GM23338 (cell line): ENCODE data around the gene PRKCH. TPM values are rescaled to one million over a fixed set of nuclear protein-coding genes. Genes with fewer than 3 reads are reported as not detected.

ENCODE experiments used
- ATAC-seq: fragments of 200-7000 bp; cut with Tn5 transposase; 3 replicates; pipeline ENCODE4 v1.9.1; 2020
- DNase-seq: peaks from one replicate; pipeline ENCODE4 v3.0.0-alpha.2; 2015; ENCODE audit warnings: low spot score
- H2AFZ ChIP-seq: fragments of 200-600 bp; sonication (generic); 2 replicates; pipeline ENCODE4 v1.8.0; 2016; ENCODE audit warnings: antibody characterized with exemption, mild to moderate bottlenecking, moderate library complexity
- H3F3A ChIP-seq: fragments of 200-600 bp; sonication (generic); replicated peaks from 2 replicates; pipeline ENCODE4 v1.8.0; 2017; ENCODE audit warnings: antibody characterized with exemption, mixed run types, low read depth
- H3K27ac ChIP-seq: fragments of 200-600 bp; sonication (generic); 2 replicates; pipeline ENCODE4 v1.6.1; 2016; ENCODE audit warnings: low read depth
- H3K27me3 ChIP-seq: fragments of 200-600 bp; sonication (generic); 2 replicates; pipeline ENCODE4 v1.8.0; 2016; ENCODE audit warnings: mild to moderate bottlenecking, mixed run types, moderate library complexity; ENCODE audit not compliant: insufficient read depth
- H3K36me3 ChIP-seq: fragments of 200-600 bp; sonication (generic); 2 replicates; pipeline ENCODE4 v1.8.0; 2016; ENCODE audit warnings: mild to moderate bottlenecking; ENCODE audit not compliant: insufficient read depth
- H3K4me1 ChIP-seq: fragments of 200-600 bp; sonication (generic); 2 replicates; pipeline ENCODE4 v1.8.0; 2016; ENCODE audit warnings: mild to moderate bottlenecking, moderate library complexity; ENCODE audit not compliant: insufficient read depth
- H3K4me2 ChIP-seq: fragments of 200-600 bp; sonication (generic); 2 replicates; pipeline ENCODE4 v1.7.1; 2017; ENCODE audit warnings: mixed run types
- H3K4me3 ChIP-seq: fragments of 200-600 bp; sonication (generic); 2 replicates; pipeline ENCODE4 v1.6.1; 2016; ENCODE audit warnings: mixed run types
- H3K79me2 ChIP-seq: fragments of 200-600 bp; sonication (generic); replicated peaks from 2 replicates; pipeline ENCODE4 v1.8.0; 2017; ENCODE audit warnings: mild to moderate bottlenecking; ENCODE audit not compliant: insufficient read depth
- H3K9me2 ChIP-seq: fragments of 200-600 bp; sonication (generic); 2 replicates; pipeline ENCODE4 v1.8.0; 2017; ENCODE audit not compliant: insufficient read depth
- H4K20me1 ChIP-seq: fragments of 200-600 bp; sonication (generic); replicated peaks from 2 replicates; pipeline ENCODE4 v1.8.0; 2017; ENCODE audit warnings: mild to moderate bottlenecking; ENCODE audit not compliant: insufficient read depth
- H3K27ac Mint-ChIP-seq: 2 replicates; pipeline ENCODE4 v1.8.0; 2020; ENCODE audit warnings: inconsistent platforms, mild to moderate bottlenecking, moderate library complexity, mixed read lengths
- H3K27me3 Mint-ChIP-seq: 3 replicates; pipeline ENCODE4 v1.8.0; 2022; ENCODE audit warnings: low read depth, mild to moderate bottlenecking, moderate library complexity, mixed read lengths, inconsistent platforms; ENCODE audit not compliant: insufficient read depth, poor library complexity
- H3K36me3 Mint-ChIP-seq: 3 replicates; pipeline ENCODE4 v1.8.0; 2021; ENCODE audit warnings: low read depth, mild to moderate bottlenecking, inconsistent platforms, moderate library complexity, mixed read lengths
- H3K4me1 Mint-ChIP-seq: 3 replicates; pipeline ENCODE4 v1.8.0; 2020; ENCODE audit warnings: mild to moderate bottlenecking, inconsistent platforms, mixed read lengths
- H3K4me3 Mint-ChIP-seq: 3 replicates; pipeline ENCODE4 v1.8.0; 2021; ENCODE audit warnings: moderate library complexity, mild to moderate bottlenecking, inconsistent platforms, mixed read lengths
- H3K9me3 Mint-ChIP-seq: 3 replicates; pipeline ENCODE4 v1.8.0; 2020; ENCODE audit warnings: moderate library complexity, mild to moderate bottlenecking, inconsistent platforms, mixed read lengths
- CREB1 ChIP-seq: fragments of 250-450 bp; sonication (Bioruptor Pico); IDR thresholded peaks from 2 replicates; pipeline ENCODE4 v1.5.0; 2020; ENCODE audit warnings: low read depth, mild to moderate bottlenecking, moderate library complexity
- EZH2 ChIP-seq: fragments of 200-600 bp; sonication (generic); IDR thresholded peaks from one replicate; pipeline ENCODE4 v1.8.0; 2017; ENCODE audit warnings: antibody characterized with exemption, mild to moderate bottlenecking, low read depth; ENCODE audit not compliant: unreplicated experiment
- EZH2phosphoT487 ChIP-seq: fragments of 200-600 bp; sonication (generic); IDR thresholded peaks from one replicate; pipeline ENCODE4 v1.8.1; 2018; ENCODE audit warnings: antibody characterized with exemption; ENCODE audit not compliant: unreplicated experiment
- JUNB ChIP-seq: IDR thresholded peaks from one replicate; pipeline ENCODE4 v1.6.1; 2016; ENCODE audit warnings: antibody characterized with exemption; ENCODE audit not compliant: unreplicated experiment
- NANOG ChIP-seq: IDR thresholded peaks from 2 replicates; pipeline ENCODE4 v1.6.1; 2016; ENCODE audit warnings: antibody characterized with exemption, borderline replicate concordance
- POLR2AphosphoS5 ChIP-seq: IDR thresholded peaks from 2 replicates; pipeline ENCODE4 v1.6.1; 2016; ENCODE audit warnings: antibody characterized with exemption, low read depth
- STAT1 ChIP-seq: IDR thresholded peaks from one replicate; pipeline ENCODE4 v1.6.1; 2016; ENCODE audit warnings: antibody characterized with exemption; ENCODE audit not compliant: unreplicated experiment
- ZNF114 ChIP-seq: fragments of 250-450 bp; sonication (Bioruptor Pico); IDR thresholded peaks from 2 replicates; pipeline ENCODE4 v1.5.0; 2020; ENCODE audit warnings: mild to moderate bottlenecking, moderate library complexity
- ZNF331 ChIP-seq: fragments of 250-450 bp; sonication (Bioruptor Pico); IDR thresholded peaks from 2 replicates; pipeline ENCODE4 v1.5.0; 2020; ENCODE audit warnings: low read depth, mild to moderate bottlenecking, moderate library complexity
- polyA plus RNA-seq: library from polyadenylated mRNA; unstranded; fragments of >200 nt; fragmentation: Nextera tagmentation; extraction: Ambion mirVana; gene quantifications from 2 replicates; pipeline ENCODE4 v1.2.1, GENCODE V29; 2016
- total RNA-seq: library from RNA; depleted of rRNA; stranded (reverse); fragments of >200 nt; shearing (Covaris generic); gene quantifications from 2 replicates; pipeline ENCODE4 v1.2.3, GENCODE V29; 2014
- TF ChIP-seq, protein P1 (sequence below): IDR thresholded peaks from one replicate; pipeline ENCODE4 v1.6.1; 2018; ENCODE audit warnings: antibody characterized with exemption; ENCODE audit not compliant: unreplicated experiment
- TF ChIP-seq, protein P2 (sequence below): fragments of 250-450 bp; sonication (Bioruptor Pico); IDR thresholded peaks from 2 replicates; pipeline ENCODE4 v1.5.0; 2020; ENCODE audit warnings: mild to moderate bottlenecking, moderate library complexity
- TF ChIP-seq, protein P3 (sequence below), 2 experiments: fragments of 200-600 bp in 1 of 2; sonication (generic) in 1 of 2; conservative IDR thresholded peaks; 2 replicates each; pipeline versions ENCODE4 v1.5.1 to v1.6.1; 2016 to 2017; ENCODE audit warnings: antibody characterized with exemption in 2 of 2, low read depth in 2 of 2, mild to moderate bottlenecking in 2 of 2, moderate library complexity in 1 of 2
- TF ChIP-seq, protein P4 (sequence below): IDR thresholded peaks from 2 replicates; pipeline ENCODE4 v1.6.1; 2016; ENCODE audit warnings: antibody characterized with exemption

Gene PRKCH
- total and polyA plus RNA-seq, 2 experiments from 2014 or later = 5.4 to 10.1 TPM

DNA sequence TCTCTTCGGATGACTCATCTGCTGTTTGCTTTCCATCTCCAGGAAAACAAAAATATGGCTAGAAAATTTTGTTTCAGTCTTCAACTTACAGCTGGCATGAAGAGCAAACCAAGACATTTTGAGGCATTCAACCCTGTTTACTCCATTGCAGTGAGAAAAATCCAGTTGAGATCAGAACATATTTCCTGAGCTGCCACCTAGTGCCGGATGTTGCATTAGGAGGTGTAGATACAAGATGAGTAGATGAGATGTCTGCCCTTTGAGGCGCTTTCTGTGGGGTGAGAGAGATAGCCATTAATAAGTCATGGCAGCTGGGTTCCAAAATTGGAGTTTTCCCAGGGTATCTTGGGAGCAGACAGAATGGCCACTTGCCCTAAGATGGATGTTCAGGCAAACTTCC, 171.1 kb downstream of the PRKCH start:
- H3K9me2 ChIP-seq = no peaks in the 10 kb centered on the region
- no peak overlapping the region for H3K4me2 ChIP-seq
- DNase-seq (no peak), ATAC-seq (no peak)
- H3K79me2 ChIP-seq = no peaks in the 10 kb centered on the region
- Mint-ChIP-seq H3K4me1 (peaks cover 5% of the 10 kb centered on the region; the same call in 2 of the 3 replicates), H3K27ac (no peak overlapping the region), H3K27me3 (no peaks in the 10 kb centered on the region), H3K4me3 (no peak overlapping the region), H3K9me3 (no peaks in the 10 kb centered on the region), H3K36me3 (no peaks in the 10 kb centered on the region)
- no peak overlapping the region for H3K27ac ChIP-seq
- no peaks in the 10 kb centered on the region for H3K27me3 ChIP-seq
- H2AFZ ChIP-seq = no peak overlapping the region
- no peaks in the 10 kb centered on the region for H3F3A ChIP-seq
- no peaks in the 10 kb centered on the region for H3K36me3 ChIP-seq
- TF ChIP-seq POLR2AphosphoS5 (no peak), EZH2phosphoT487 (no peak), ZNF331 (CRISPR knock-in tag) (no peak), STAT1 (no peak), JUNB (no peak), NANOG (no peak), EZH2 (no peak), CREB1 (CRISPR knock-in tag) (no peak), ZNF114 (CRISPR knock-in tag) (no peak)
- TF ChIP-seq, protein P1, sequence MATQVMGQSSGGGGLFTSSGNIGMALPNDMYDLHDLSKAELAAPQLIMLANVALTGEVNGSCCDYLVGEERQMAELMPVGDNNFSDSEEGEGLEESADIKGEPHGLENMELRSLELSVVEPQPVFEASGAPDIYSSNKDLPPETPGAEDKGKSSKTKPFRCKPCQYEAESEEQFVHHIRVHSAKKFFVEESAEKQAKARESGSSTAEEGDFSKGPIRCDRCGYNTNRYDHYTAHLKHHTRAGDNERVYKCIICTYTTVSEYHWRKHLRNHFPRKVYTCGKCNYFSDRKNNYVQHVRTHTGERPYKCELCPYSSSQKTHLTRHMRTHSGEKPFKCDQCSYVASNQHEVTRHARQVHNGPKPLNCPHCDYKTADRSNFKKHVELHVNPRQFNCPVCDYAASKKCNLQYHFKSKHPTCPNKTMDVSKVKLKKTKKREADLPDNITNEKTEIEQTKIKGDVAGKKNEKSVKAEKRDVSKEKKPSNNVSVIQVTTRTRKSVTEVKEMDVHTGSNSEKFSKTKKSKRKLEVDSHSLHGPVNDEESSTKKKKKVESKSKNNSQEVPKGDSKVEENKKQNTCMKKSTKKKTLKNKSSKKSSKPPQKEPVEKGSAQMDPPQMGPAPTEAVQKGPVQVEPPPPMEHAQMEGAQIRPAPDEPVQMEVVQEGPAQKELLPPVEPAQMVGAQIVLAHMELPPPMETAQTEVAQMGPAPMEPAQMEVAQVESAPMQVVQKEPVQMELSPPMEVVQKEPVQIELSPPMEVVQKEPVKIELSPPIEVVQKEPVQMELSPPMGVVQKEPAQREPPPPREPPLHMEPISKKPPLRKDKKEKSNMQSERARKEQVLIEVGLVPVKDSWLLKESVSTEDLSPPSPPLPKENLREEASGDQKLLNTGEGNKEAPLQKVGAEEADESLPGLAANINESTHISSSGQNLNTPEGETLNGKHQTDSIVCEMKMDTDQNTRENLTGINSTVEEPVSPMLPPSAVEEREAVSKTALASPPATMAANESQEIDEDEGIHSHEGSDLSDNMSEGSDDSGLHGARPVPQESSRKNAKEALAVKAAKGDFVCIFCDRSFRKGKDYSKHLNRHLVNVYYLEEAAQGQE = no peak
- TF ChIP-seq, protein P2, sequence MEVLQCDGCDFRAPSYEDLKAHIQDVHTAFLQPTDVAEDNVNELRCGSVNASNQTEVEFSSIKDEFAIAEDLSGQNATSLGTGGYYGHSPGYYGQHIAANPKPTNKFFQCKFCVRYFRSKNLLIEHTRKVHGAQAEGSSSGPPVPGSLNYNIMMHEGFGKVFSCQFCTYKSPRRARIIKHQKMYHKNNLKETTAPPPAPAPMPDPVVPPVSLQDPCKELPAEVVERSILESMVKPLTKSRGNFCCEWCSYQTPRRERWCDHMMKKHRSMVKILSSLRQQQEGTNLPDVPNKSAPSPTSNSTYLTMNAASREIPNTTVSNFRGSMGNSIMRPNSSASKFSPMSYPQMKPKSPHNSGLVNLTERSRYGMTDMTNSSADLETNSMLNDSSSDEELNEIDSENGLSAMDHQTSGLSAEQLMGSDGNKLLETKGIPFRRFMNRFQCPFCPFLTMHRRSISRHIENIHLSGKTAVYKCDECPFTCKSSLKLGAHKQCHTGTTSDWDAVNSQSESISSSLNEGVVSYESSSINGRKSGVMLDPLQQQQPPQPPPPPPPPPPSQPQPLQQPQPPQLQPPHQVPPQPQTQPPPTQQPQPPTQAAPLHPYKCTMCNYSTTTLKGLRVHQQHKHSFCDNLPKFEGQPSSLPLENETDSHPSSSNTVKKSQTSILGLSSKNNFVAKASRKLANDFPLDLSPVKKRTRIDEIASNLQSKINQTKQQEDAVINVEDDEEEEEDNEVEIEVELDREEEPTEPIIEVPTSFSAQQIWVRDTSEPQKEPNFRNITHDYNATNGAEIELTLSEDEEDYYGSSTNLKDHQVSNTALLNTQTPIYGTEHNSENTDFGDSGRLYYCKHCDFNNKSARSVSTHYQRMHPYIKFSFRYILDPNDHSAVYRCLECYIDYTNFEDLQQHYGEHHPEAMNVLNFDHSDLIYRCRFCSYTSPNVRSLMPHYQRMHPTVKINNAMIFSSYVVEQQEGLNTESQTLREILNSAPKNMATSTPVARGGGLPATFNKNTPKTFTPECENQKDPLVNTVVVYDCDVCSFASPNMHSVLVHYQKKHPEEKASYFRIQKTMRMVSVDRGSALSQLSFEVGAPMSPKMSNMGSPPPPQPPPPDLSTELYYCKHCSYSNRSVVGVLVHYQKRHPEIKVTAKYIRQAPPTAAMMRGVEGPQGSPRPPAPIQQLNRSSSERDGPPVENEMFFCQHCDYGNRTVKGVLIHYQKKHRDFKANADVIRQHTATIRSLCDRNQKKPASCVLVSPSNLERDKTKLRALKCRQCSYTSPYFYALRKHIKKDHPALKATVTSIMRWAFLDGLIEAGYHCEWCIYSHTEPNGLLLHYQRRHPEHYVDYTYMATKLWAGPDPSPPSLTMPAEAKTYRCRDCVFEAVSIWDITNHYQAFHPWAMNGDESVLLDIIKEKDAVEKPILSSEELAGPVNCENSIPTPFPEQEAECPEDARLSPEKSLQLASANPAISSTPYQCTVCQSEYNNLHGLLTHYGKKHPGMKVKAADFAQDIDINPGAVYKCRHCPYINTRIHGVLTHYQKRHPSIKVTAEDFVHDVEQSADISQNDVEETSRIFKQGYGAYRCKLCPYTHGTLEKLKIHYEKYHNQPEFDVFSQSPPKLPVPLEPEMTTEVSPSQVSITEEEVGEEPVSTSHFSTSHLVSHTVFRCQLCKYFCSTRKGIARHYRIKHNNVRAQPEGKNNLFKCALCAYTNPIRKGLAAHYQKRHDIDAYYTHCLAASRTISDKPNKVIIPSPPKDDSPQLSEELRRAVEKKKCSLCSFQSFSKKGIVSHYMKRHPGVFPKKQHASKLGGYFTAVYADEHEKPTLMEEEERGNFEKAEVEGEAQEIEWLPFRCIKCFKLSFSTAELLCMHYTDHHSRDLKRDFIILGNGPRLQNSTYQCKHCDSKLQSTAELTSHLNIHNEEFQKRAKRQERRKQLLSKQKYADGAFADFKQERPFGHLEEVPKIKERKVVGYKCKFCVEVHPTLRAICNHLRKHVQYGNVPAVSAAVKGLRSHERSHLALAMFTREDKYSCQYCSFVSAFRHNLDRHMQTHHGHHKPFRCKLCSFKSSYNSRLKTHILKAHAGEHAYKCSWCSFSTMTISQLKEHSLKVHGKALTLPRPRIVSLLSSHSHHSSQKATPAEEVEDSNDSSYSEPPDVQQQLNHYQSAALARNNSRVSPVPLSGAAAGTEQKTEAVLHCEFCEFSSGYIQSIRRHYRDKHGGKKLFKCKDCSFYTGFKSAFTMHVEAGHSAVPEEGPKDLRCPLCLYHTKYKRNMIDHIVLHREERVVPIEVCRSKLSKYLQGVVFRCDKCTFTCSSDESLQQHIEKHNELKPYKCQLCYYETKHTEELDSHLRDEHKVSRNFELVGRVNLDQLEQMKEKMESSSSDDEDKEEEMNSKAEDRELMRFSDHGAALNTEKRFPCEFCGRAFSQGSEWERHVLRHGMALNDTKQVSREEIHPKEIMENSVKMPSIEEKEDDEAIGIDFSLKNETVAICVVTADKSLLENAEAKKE (CRISPR knock-in tag) = no peak
- TF ChIP-seq, protein P3, sequence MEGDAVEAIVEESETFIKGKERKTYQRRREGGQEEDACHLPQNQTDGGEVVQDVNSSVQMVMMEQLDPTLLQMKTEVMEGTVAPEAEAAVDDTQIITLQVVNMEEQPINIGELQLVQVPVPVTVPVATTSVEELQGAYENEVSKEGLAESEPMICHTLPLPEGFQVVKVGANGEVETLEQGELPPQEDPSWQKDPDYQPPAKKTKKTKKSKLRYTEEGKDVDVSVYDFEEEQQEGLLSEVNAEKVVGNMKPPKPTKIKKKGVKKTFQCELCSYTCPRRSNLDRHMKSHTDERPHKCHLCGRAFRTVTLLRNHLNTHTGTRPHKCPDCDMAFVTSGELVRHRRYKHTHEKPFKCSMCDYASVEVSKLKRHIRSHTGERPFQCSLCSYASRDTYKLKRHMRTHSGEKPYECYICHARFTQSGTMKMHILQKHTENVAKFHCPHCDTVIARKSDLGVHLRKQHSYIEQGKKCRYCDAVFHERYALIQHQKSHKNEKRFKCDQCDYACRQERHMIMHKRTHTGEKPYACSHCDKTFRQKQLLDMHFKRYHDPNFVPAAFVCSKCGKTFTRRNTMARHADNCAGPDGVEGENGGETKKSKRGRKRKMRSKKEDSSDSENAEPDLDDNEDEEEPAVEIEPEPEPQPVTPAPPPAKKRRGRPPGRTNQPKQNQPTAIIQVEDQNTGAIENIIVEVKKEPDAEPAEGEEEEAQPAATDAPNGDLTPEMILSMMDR (conservative IDR thresholded peaks at IDR 0.05; ENCODE audit: low read depth in 2 of 2) = no peak
- TF ChIP-seq, protein P4, sequence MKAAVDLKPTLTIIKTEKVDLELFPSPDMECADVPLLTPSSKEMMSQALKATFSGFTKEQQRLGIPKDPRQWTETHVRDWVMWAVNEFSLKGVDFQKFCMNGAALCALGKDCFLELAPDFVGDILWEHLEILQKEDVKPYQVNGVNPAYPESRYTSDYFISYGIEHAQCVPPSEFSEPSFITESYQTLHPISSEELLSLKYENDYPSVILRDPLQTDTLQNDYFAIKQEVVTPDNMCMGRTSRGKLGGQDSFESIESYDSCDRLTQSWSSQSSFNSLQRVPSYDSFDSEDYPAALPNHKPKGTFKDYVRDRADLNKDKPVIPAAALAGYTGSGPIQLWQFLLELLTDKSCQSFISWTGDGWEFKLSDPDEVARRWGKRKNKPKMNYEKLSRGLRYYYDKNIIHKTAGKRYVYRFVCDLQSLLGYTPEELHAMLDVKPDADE = no peak
- H3K4me1 ChIP-seq = no peaks in the 10 kb centered on the region
- H4K20me1 ChIP-seq = no peaks in the 10 kb centered on the region
- H3K4me3 ChIP-seq = no peak overlapping the region
